ENCODE measurements around the gene C2.

DNA sequence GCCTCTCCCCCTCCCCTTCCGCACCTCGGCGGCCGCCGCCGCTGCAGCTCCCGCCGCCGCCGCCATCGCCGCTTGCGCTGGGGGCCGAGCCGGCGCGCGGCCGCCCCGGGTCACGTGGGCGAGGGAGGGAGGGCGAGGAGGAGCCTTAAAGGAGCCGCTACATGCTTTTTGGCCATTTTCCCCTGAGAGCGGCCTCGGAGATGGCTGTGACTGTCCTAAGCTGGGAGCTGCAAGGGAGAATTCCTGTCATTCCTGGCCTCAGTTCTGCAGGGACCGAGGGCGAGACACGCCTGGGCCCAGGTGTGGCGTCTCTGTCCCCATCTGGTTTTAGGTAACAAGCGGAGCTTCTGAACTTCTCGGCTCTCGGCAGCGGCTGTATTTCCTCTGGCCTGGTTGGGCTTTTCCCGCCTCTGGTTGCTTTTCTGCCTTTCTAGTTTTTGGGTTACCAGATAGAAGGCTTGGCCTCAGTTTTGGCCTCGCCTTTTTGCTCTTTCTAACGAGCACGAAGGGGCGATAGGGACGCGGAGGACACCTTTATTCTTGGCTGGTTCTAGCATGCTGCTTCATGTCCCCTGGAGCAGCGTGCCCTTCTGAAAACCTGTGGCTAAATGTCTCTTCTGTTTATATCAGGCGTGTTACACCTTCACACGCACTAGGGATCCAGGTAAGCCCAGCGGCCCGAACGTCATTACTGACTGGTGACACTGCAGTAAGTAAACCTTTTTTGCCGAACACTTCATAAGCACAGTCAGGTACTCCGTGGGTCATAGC is 29.7 kb upstream of the C2 start, which contains the start of gene EHMT2:
- TF ChIP-seq, protein P1, sequence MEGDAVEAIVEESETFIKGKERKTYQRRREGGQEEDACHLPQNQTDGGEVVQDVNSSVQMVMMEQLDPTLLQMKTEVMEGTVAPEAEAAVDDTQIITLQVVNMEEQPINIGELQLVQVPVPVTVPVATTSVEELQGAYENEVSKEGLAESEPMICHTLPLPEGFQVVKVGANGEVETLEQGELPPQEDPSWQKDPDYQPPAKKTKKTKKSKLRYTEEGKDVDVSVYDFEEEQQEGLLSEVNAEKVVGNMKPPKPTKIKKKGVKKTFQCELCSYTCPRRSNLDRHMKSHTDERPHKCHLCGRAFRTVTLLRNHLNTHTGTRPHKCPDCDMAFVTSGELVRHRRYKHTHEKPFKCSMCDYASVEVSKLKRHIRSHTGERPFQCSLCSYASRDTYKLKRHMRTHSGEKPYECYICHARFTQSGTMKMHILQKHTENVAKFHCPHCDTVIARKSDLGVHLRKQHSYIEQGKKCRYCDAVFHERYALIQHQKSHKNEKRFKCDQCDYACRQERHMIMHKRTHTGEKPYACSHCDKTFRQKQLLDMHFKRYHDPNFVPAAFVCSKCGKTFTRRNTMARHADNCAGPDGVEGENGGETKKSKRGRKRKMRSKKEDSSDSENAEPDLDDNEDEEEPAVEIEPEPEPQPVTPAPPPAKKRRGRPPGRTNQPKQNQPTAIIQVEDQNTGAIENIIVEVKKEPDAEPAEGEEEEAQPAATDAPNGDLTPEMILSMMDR (IDR thresholded peaks at IDR 0.05), result no peak
- no peak for TF ChIP-seq EZH2 (IDR thresholded peaks at IDR 0.05; ENCODE audit: borderline replicate concordance, insufficient read depth, low read depth, low read length, poor library complexity, severe bottlenecking)

Data from B cell (primary cell).